Endothelial cell of umbilical vein (primary cell): ENCODE data around the gene GIPR. TPM values are rescaled to one million over a fixed set of nuclear protein-coding genes. Genes with fewer than 3 reads are reported as not detected.
"Not testable (repeated sequence)": the region's sequence is repeated elsewhere in the genome, so short reads cannot be mapped to it uniquely, and the experiment has no call there.

Experiments used
- BruUV-seq: library from RNA; stranded (reverse); fragments of 400-500 nt; replicated peaks from 2 replicates; lab custom pipeline; 2021; lab: Mats Ljungman, UMichigan
- CTCF ChIA-PET: fragments of 300-600, 350-600 bp; sonication (Branson Sonifier 250); formaldehyde crosslinking; loops from one replicate; lab custom pipeline; 2021; ENCODE audit warnings: antibody characterized with exemption, inconsistent platforms; lab: Charles Lee
- POLR2A ChIA-PET: fragments of 300-600, 350-600 bp; sonication (Branson Sonifier 250); formaldehyde crosslinking; loops from one replicate; lab custom pipeline; 2021; ENCODE audit warnings: antibody characterized with exemption, inconsistent platforms; lab: Charles Lee
- DNase-seq: peaks from one replicate; pipeline ENCODE4 v3.0.0-alpha.2; 2011; ENCODE audit warnings: low read depth, low spot score
- FAIRE-seq: peaks from 2 replicates; lab custom pipeline; 2011; peaks lifted over from hg19 to GRCh38; lab: Jason Lieb, UNC
- H2AFZ ChIP-seq: 2 replicates; pipeline ENCODE4 v1.6.0; 2012; ENCODE audit warnings: low read depth, low read length, control low read depth, inconsistent platforms
- H3K27ac ChIP-seq: 2 replicates; pipeline ENCODE4 v1.5.1; 2011; ENCODE audit warnings: low read depth, mild to moderate bottlenecking, control low read depth, low read length, moderate library complexity; ENCODE audit not compliant: insufficient read depth
- H3K27me3 ChIP-seq, 2 experiments: 2 replicates each; pipeline versions ENCODE4 v1.6.0 to v1.6.1; 2011; ENCODE audit warnings: low read length in 2 of 2, mixed read lengths in 1 of 2; ENCODE audit not compliant: control insufficient read depth in 2 of 2, insufficient read depth in 2 of 2
- H3K36me3 ChIP-seq, 2 experiments: 2 replicates in 1 of 2; 3 replicates in 1 of 2; pipeline ENCODE4 v1.5.1; 2011; ENCODE audit warnings: low read length in 2 of 2, mild to moderate bottlenecking in 1 of 2, moderate library complexity in 1 of 2; ENCODE audit not compliant: control insufficient read depth in 2 of 2, insufficient read depth in 2 of 2; ENCODE audit errors: extremely low read depth in 1 of 2
- H3K4me1 ChIP-seq: 3 replicates; pipeline ENCODE4 v1.5.1; 2011; ENCODE audit warnings: mild to moderate bottlenecking, low read length; ENCODE audit not compliant: control insufficient read depth, insufficient read depth; ENCODE audit errors: extremely low read depth
- H3K4me2 ChIP-seq: 2 replicates; pipeline ENCODE4 v1.6.1; 2011; ENCODE audit warnings: low read length, control low read depth, mixed read lengths; ENCODE audit not compliant: insufficient read depth
- H3K4me3 ChIP-seq, 3 experiments: fragments of 200-600 bp in 1 of 3; sonication (generic), shearing (Covaris generic) in 1 of 3; replicated peaks in 1 of 3; 2 replicates each; pipeline ENCODE4 v1.5.1; 2011 to 2016; ENCODE audit warnings: control low read depth in 3 of 3, low read length in 3 of 3, mild to moderate bottlenecking in 2 of 3, inconsistent platforms in 1 of 3, low read depth in 1 of 3, moderate library complexity in 1 of 3; ENCODE audit not compliant: insufficient read depth in 1 of 3
- H3K79me2 ChIP-seq: 2 replicates; pipeline ENCODE4 v1.6.0; 2012; ENCODE audit warnings: low read length, inconsistent platforms; ENCODE audit not compliant: control insufficient read depth, insufficient read depth
- H3K9ac ChIP-seq: replicated peaks from 2 replicates; pipeline ENCODE3; 2011; ENCODE audit warnings: low read length, control low read depth; ENCODE audit not compliant: insufficient read depth; ENCODE audit errors: extremely low read depth
- H3K9me1 ChIP-seq: replicated peaks from 3 replicates; pipeline ENCODE4 v1.6.0; 2011; ENCODE audit warnings: mild to moderate bottlenecking, low read length; ENCODE audit not compliant: control insufficient read depth, insufficient read depth; ENCODE audit errors: extremely low read depth
- H3K9me3 ChIP-seq: replicated peaks from 2 replicates; pipeline ENCODE4 v1.5.1; 2012; ENCODE audit warnings: low read length, inconsistent platforms; ENCODE audit not compliant: control insufficient read depth, insufficient read depth
- H4K20me1 ChIP-seq: replicated peaks from 2 replicates; pipeline ENCODE3; 2011; ENCODE audit warnings: mild to moderate bottlenecking, low read length; ENCODE audit not compliant: control insufficient read depth, insufficient read depth; ENCODE audit errors: extremely low read depth
- EZH2 ChIP-seq: IDR thresholded peaks from 2 replicates; pipeline ENCODE4 v1.6.1; 2012; ENCODE audit warnings: borderline replicate concordance, low read depth, mild to moderate bottlenecking, moderate library complexity, low read length, inconsistent platforms; ENCODE audit not compliant: severe bottlenecking
- FOS ChIP-seq: IDR thresholded peaks from 2 replicates; pipeline ENCODE4 v1.6.1; 2011; ENCODE audit warnings: mild to moderate bottlenecking, low read length, moderate library complexity, borderline replicate concordance; ENCODE audit not compliant: insufficient read depth
- GATA2 ChIP-seq: IDR thresholded peaks from 2 replicates; pipeline ENCODE4 v1.7.0; 2011; ENCODE audit warnings: low read depth, mild to moderate bottlenecking, moderate library complexity, mixed read lengths, low read length; ENCODE audit not compliant: insufficient read length, insufficient read depth
- JUN ChIP-seq: IDR thresholded peaks from 2 replicates; pipeline ENCODE4 v1.6.1; 2011; ENCODE audit warnings: borderline replicate concordance, low read depth; ENCODE audit not compliant: insufficient read length, insufficient read depth
- MYC ChIP-seq: IDR thresholded peaks from one replicate; pipeline ENCODE4 v1.6.1; 2011; ENCODE audit warnings: mild to moderate bottlenecking, low read depth, low read length
- POLR2A ChIP-seq: IDR thresholded peaks from 2 replicates; pipeline ENCODE4 v1.6.1; 2012; ENCODE audit warnings: low read depth, mild to moderate bottlenecking, control low read depth, low read length
- POLR2AphosphoS5 ChIP-seq: IDR thresholded peaks from 2 replicates; pipeline ENCODE4 v1.6.1; 2012; ENCODE audit warnings: low read depth, mild to moderate bottlenecking, control low read depth, low read length, moderate library complexity; ENCODE audit not compliant: insufficient read depth
- dilution Hi-C: fragments of 300-500 bp; cut with MboI; formaldehyde crosslinking; loops from one replicate; pipeline ENCODE4 v1.15.0; 2019; ENCODE audit warnings: low sequenced_read_pairs; ENCODE audit not compliant: extremely low pct_ligation_motif_present
- intact Hi-C: fragments of 100-400 bp; cut with micrococcal nuclease; formaldehyde crosslinking; loops from one replicate; pipeline ENCODE4 v1.10.0; 2022
- polyA plus RNA-seq, 4 experiments: library from polyadenylated mRNA; depleted of rRNA in 3 of 4; stranded (reverse) in 3 of 4; unstranded in 1 of 4; fragments of >200 nt; gene quantifications; 2 replicates each; pipeline versions ENCODE4 v1.2.1 to v1.2.3, GENCODE V29; 2011 to 2012; ENCODE audit warnings: missing spikeins in 1 of 4
- total RNA-seq: library from RNA; stranded (reverse); gene quantifications from 2 replicates; pipeline ENCODE4 v1.2.3, GENCODE V29; 2021
- TF ChIP-seq, protein P1 (sequence below): IDR thresholded peaks from 2 replicates; pipeline ENCODE4 v1.6.1; 2011; ENCODE audit not compliant: insufficient read depth, insufficient read length

GIPR gene
- total and polyA plus RNA-seq, 2 donors (not counting 3 experiments of a cell fraction or from before 2014, with no cell fraction given): not detected

GRCh38 chr19:45623984-45624383 lies 44.0 kb upstream of the GIPR start:
- DNase-seq (no peak), FAIRE-seq (no peak)
- ChIA-PET POLR2A (no interaction called here), CTCF (interaction anchor here (1.0 kb wide), 1 partner anchor 10 kb away, joined by 3 read pairs; no protein-coding TSS in a partner anchor)
- Histone ChIP-seq H3K9ac (no peak overlapping the region), H3K27ac (no peak overlapping the region), H3K9me3 (no peaks in the 10 kb centered on the region), H3K36me3 (peaks cover 0 to 8% of the 10 kb centered on the region in 2 experiments), H2AFZ (no peak overlapping the region), H3K4me1 (no peaks in the 10 kb centered on the region), H3K27me3 (no peaks in the 10 kb centered on the region), H3K4me3 (no peak overlapping the region), H4K20me1 (no peaks in the 10 kb centered on the region), H3K79me2 (no peaks in the 10 kb centered on the region), H3K4me2 (no peak overlapping the region), H3K9me1 (no peaks in the 10 kb centered on the region)
- dilution Hi-C loops (no loop called here), intact Hi-C loops (no loop called here)
- TF ChIP-seq JUN: no peak
- TF ChIP-seq, protein P1, sequence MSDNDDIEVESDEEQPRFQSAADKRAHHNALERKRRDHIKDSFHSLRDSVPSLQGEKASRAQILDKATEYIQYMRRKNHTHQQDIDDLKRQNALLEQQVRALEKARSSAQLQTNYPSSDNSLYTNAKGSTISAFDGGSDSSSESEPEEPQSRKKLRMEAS: no peak
- TF ChIP-seq POLR2A: no peak
- TF ChIP-seq FOS: no peak
- TF ChIP-seq GATA2: no peak
- no peak for TF ChIP-seq MYC
- no peak for TF ChIP-seq EZH2
- TF ChIP-seq POLR2AphosphoS5: no peak
- BruUV-seq: no TSS peak

DNA sequence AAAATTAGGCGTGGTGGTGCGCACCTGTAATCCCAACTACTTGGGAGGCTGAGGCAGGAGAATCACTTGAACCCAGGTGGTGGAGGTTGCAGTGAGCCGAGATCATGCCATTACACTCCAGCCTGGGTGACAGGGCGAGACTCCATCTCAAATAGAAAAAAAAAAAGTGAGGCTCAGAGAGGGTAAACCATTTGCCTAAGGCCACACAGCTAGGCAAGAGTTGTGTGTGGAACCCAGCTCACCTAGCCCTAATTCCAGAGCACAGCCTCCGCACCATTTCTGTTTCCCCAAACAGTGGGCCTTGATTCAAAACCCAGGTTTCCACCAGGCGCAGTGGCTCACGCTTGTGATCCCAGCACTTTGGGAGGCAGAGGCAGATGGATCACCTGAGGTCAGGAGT lies 39.8 kb upstream of the GIPR start:
- H4K20me1 ChIP-seq, dilution Hi-C loops, POLR2A ChIA-PET, H3K79me2 ChIP-seq, DNase-seq, intact Hi-C loops, H3K27ac ChIP-seq, H3K9me3 ChIP-seq, H3K4me1 ChIP-seq, H3K9ac ChIP-seq, H3K36me3 ChIP-seq, BruUV-seq, H3K9me1 ChIP-seq, H3K4me2 ChIP-seq, H2AFZ ChIP-seq, H3K4me3 ChIP-seq, H3K27me3 ChIP-seq, FAIRE-seq, CTCF ChIA-PET: not testable (repeated sequence)
